H1 (cell line): ENCODE results near the gene LRRC61. TPM values are rescaled to one million over a fixed set of nuclear protein-coding genes. Genes with fewer than 3 reads are reported as not detected.

Experiments
- CTCF ChIA-PET: fragments of 300-600 bp; sonication (Branson Sonifier 250); formaldehyde crosslinking; loops from one replicate; lab custom pipeline; 2021; ENCODE audit not compliant: partially characterized antibody; lab: Charles Lee
- POLR2A ChIA-PET: fragments of 300-600 bp; sonication (Branson Sonifier 250); formaldehyde crosslinking; loops from one replicate; lab custom pipeline; 2021; ENCODE audit warnings: inconsistent platforms; ENCODE audit not compliant: partially characterized antibody; lab: Charles Lee
- DNase-seq, 2 experiments: peaks; one replicate each; pipeline versions ENCODE4 v3.0.0 to v3.0.0-alpha.2; 2010 to 2022; ENCODE audit warnings: low spot score in 2 of 2, low read depth in 1 of 2, mixed read lengths in 1 of 2
- FAIRE-seq: peaks from 2 replicates; lab custom pipeline; 2011; peaks lifted over from hg19 to GRCh38; lab: Jason Lieb, UNC
- H2AFZ ChIP-seq: 2 replicates; pipeline ENCODE4 v1.8.1; 2012; ENCODE audit warnings: low read length, inconsistent platforms
- H2AK5ac ChIP-seq: 2 replicates; pipeline ENCODE4 v1.6.1; 2013; ENCODE audit warnings: low read depth, low read length
- H2BK120ac ChIP-seq: replicated peaks from 2 replicates; pipeline ENCODE3; 2013; ENCODE audit warnings: low read depth, low read length, inconsistent platforms
- H2BK12ac ChIP-seq: 2 replicates; pipeline ENCODE4 v1.6.1; 2013; ENCODE audit warnings: low read depth, low read length
- H2BK15ac ChIP-seq: 2 replicates; pipeline ENCODE4 v1.6.1; 2013; ENCODE audit warnings: low read length
- H2BK20ac ChIP-seq: 2 replicates; pipeline ENCODE4 v1.6.1; 2013; ENCODE audit warnings: low read length
- H2BK5ac ChIP-seq: 2 replicates; pipeline ENCODE4 v1.6.1; 2013; ENCODE audit warnings: low read depth, low read length
- H3K14ac ChIP-seq: 2 replicates; pipeline ENCODE4 v1.6.1; 2013; ENCODE audit warnings: inconsistent platforms; ENCODE audit not compliant: insufficient read length
- H3K18ac ChIP-seq: 2 replicates; pipeline ENCODE4 v1.6.1; 2013; ENCODE audit warnings: low read length; ENCODE audit errors: extremely low read depth
- H3K23ac ChIP-seq: 2 replicates; pipeline ENCODE4 v1.6.1; 2013; ENCODE audit warnings: inconsistent platforms; ENCODE audit not compliant: insufficient read length
- H3K23me2 ChIP-seq: 2 replicates; pipeline ENCODE4 v1.6.1; 2013; ENCODE audit warnings: low read depth, low read length
- H3K27ac ChIP-seq: 2 replicates; pipeline ENCODE4 v1.6.1; 2011; ENCODE audit warnings: low read depth, low read length, inconsistent platforms
- H3K27me3 ChIP-seq, 4 experiments: replicated peaks in 1 of 4; 1 replicate in 1 of 4; 2 replicates in 3 of 4; pipeline versions ENCODE4 v1.6.1 to v1.8.1; 2011 to 2013; ENCODE audit warnings: low read length in 3 of 4, mild to moderate bottlenecking in 3 of 4, inconsistent platforms in 2 of 4, mixed read lengths in 2 of 4, moderate library complexity in 1 of 4; ENCODE audit not compliant: control insufficient read depth in 3 of 4, insufficient read depth in 3 of 4; ENCODE audit errors: extremely low read depth in 1 of 4
- H3K36me3 ChIP-seq, 4 experiments: 2 replicates each; pipeline versions ENCODE4 v1.6.1 to v1.8.1; 2011 to 2013; ENCODE audit warnings: mild to moderate bottlenecking in 4 of 4, low read length in 3 of 4, moderate library complexity in 2 of 4, control low read depth in 1 of 4, inconsistent platforms in 1 of 4; ENCODE audit not compliant: insufficient read depth in 4 of 4, control insufficient read depth in 2 of 4
- H3K4ac ChIP-seq: replicated peaks from 2 replicates; pipeline ENCODE3; 2013; ENCODE audit warnings: low read length, low read depth, mixed read lengths, inconsistent platforms; ENCODE audit not compliant: insufficient read length
- H3K4me1 ChIP-seq, 4 experiments: replicated peaks in 1 of 4; 1 replicate in 1 of 4; 2 replicates in 3 of 4; pipeline versions ENCODE4 v1.6.1 to v1.8.1; 2011 to 2013; ENCODE audit warnings: low read length in 3 of 4, inconsistent platforms in 2 of 4, mixed read lengths in 1 of 4; ENCODE audit not compliant: insufficient read depth in 4 of 4, control insufficient read depth in 3 of 4
- H3K4me2 ChIP-seq, 2 experiments: 2 replicates each; pipeline versions ENCODE4 v1.6.1 to v1.8.1; 2011 to 2013; ENCODE audit warnings: low read depth in 2 of 2, low read length in 2 of 2, control low read depth in 1 of 2, inconsistent platforms in 1 of 2, mild to moderate bottlenecking in 1 of 2; ENCODE audit not compliant: insufficient read depth in 1 of 2
- H3K4me3 ChIP-seq, 4 experiments: fragments of 200-600, 300-600 bp in 1 of 4; sonication (generic), shearing (Covaris generic), sonication (Bioruptor Twin) in 1 of 4; 2 replicates each; pipeline versions ENCODE4 v1.5.1 to v1.8.1; 2011 to 2016; ENCODE audit warnings: low read length in 4 of 4, low read depth in 3 of 4, control low read depth in 2 of 4, inconsistent platforms in 2 of 4, mild to moderate bottlenecking in 2 of 4, mixed read lengths in 1 of 4, moderate library complexity in 1 of 4; ENCODE audit not compliant: insufficient read depth in 2 of 4; ENCODE audit errors: extremely low read depth in 1 of 4
- H3K56ac ChIP-seq: replicated peaks from 2 replicates; pipeline ENCODE3; 2013; ENCODE audit warnings: low read depth, mild to moderate bottlenecking, mixed read lengths, low read length, inconsistent platforms; ENCODE audit not compliant: insufficient read length
- H3K79me1 ChIP-seq: 2 replicates; pipeline ENCODE4 v1.6.1; 2013; ENCODE audit warnings: low read depth, low read length, control low read depth
- H3K79me2 ChIP-seq, 2 experiments: 2 replicates each; pipeline versions ENCODE4 v1.6.1 to v1.8.1; 2012 to 2013; ENCODE audit warnings: low read length in 2 of 2, mild to moderate bottlenecking in 2 of 2, inconsistent platforms in 1 of 2; ENCODE audit not compliant: insufficient read depth in 2 of 2, control insufficient read depth in 1 of 2
- H3K9ac ChIP-seq, 4 experiments: replicated peaks in 1 of 4; 1 replicate in 1 of 4; 2 replicates in 3 of 4; pipeline versions ENCODE4 v1.6.1 to v1.8.1; 2011 to 2013; ENCODE audit warnings: low read depth in 3 of 4, low read length in 3 of 4, control low read depth in 2 of 4, mild to moderate bottlenecking in 2 of 4, moderate library complexity in 2 of 4, inconsistent platforms in 1 of 4; ENCODE audit errors: extremely low read depth in 1 of 4
- H3K9me3 ChIP-seq, 2 experiments: 2 replicates each; pipeline versions ENCODE4 v1.6.1 to v1.8.1; 2012 to 2013; ENCODE audit warnings: mild to moderate bottlenecking in 2 of 2, moderate library complexity in 2 of 2, control low read depth in 1 of 2, inconsistent platforms in 1 of 2, low read depth in 1 of 2, low read length in 1 of 2, mixed read lengths in 1 of 2; ENCODE audit not compliant: insufficient read depth in 2 of 2
- H4K20me1 ChIP-seq, 2 experiments: replicated peaks in 1 of 2; 2 replicates each; pipeline versions ENCODE3 to v1.8.1; 2011 to 2013; ENCODE audit warnings: inconsistent platforms in 2 of 2, low read length in 2 of 2, mild to moderate bottlenecking in 1 of 2; ENCODE audit not compliant: insufficient read depth in 2 of 2, control insufficient read depth in 1 of 2
- H4K5ac ChIP-seq: 2 replicates; pipeline ENCODE4 v1.6.1; 2013; ENCODE audit warnings: low read length, low read depth, mixed read lengths, inconsistent platforms; ENCODE audit not compliant: insufficient read length
- H4K8ac ChIP-seq: 2 replicates; pipeline ENCODE4 v1.8.0; 2013; ENCODE audit warnings: mild to moderate bottlenecking, moderate library complexity, low read length, inconsistent platforms; ENCODE audit not compliant: insufficient read depth; ENCODE audit errors: extremely low read depth
- H4K91ac ChIP-seq: replicated peaks from 2 replicates; pipeline ENCODE3; 2013; ENCODE audit warnings: low read length, mixed read lengths, inconsistent platforms; ENCODE audit not compliant: insufficient read length
- CHD1 ChIP-seq: IDR thresholded peaks from 2 replicates; pipeline ENCODE4 v1.6.1; 2012; ENCODE audit warnings: low read depth, low read length, improper control_type of control experiment
- CHD2 ChIP-seq: IDR thresholded peaks from 2 replicates; pipeline ENCODE4 v1.6.1; 2012; ENCODE audit warnings: low read length, improper control_type of control experiment
- EZH2 ChIP-seq: fragments of 200-600 bp; sonication (generic); IDR thresholded peaks from 2 replicates; pipeline ENCODE4 v1.7.1; 2012; ENCODE audit warnings: low read depth, mild to moderate bottlenecking, moderate library complexity, low read length, inconsistent platforms; ENCODE audit not compliant: severe bottlenecking
- PHF8 ChIP-seq: fragments of 200-600 bp; sonication (generic); conservative IDR thresholded peaks from 2 replicates; pipeline ENCODE4 v1.7.1; 2012; ENCODE audit warnings: low read depth, mild to moderate bottlenecking, inconsistent platforms, low read length, moderate library complexity
- POU5F1 ChIP-seq: IDR thresholded peaks from 2 replicates; pipeline ENCODE4 v1.6.1; 2011; ENCODE audit warnings: low read depth, mild to moderate bottlenecking, low read length, moderate library complexity
- RNF2 ChIP-seq: fragments of 200-900, 300-1000 bp; sonication (generic); IDR thresholded peaks from 2 replicates; pipeline ENCODE4 v1.7.1; 2016; ENCODE audit warnings: borderline replicate concordance, low read depth, mild to moderate bottlenecking, antibody characterized with exemption, low read length; ENCODE audit not compliant: poor library complexity, severe bottlenecking; ENCODE audit errors: missing control alignments
- SP2 ChIP-seq: IDR thresholded peaks from 2 replicates; pipeline ENCODE4 v1.6.1; 2012; ENCODE audit warnings: mild to moderate bottlenecking, low read length, inconsistent platforms
- TBP ChIP-seq: IDR thresholded peaks from 2 replicates; pipeline ENCODE4 v1.6.1; 2011; ENCODE audit warnings: low read depth, low read length, improper control_type of control experiment
- USF2 ChIP-seq: IDR thresholded peaks from 2 replicates; pipeline ENCODE4 v1.6.1; 2011; ENCODE audit warnings: low read length, improper control_type of control experiment
- WGBS, 2 experiments: shearing (Covaris generic) in 1 of 2; methylation state at CpG; one replicate each; pipeline versions ENCODE4 v1.1.6 to v1.1.7; 2013 to 2015; ENCODE audit warnings: low lambda C conversion rate in 2 of 2, mixed read lengths in 2 of 2, inconsistent platforms in 1 of 2, low coverage in 1 of 2, missing lambda C conversion rate in 1 of 2; ENCODE audit not compliant: insufficient replicate concordance in 2 of 2, insufficient coverage in 1 of 2, insufficient read length in 1 of 2; ENCODE audit errors: extremely low coverage in 1 of 2, missing lambda C conversion rate in 1 of 2; 5-methylcytosine and 5-hydroxymethylcytosine counted together
- polyA plus RNA-seq, 7 experiments: library from polyadenylated mRNA; depleted of rRNA in 3 of 7; stranded (reverse) in 5 of 7; unstranded in 2 of 7; fragments of >200 nt in 5 of 7; fragments of 200-250 nt in 2 of 7; gene quantifications; 1 replicate in 5 of 7; 2 replicates in 1 of 7; 4 replicates in 1 of 7; pipeline versions ENCODE4 v1.2.1 to v1.2.3, GENCODE V29; 2011 to 2013; ENCODE audit warnings: missing spikeins in 2 of 7, mixed read lengths in 2 of 7
- total RNA-seq: library from RNA; stranded (reverse); fragmentation: NEBNext Ultra II Directional; extraction: Animal tissue kit (Norgen Biotek cat#: 25700); gene quantifications from 2 replicates; pipeline ENCODE4 v1.2.1, GENCODE V29; 2021

The LRRC61 gene
- total and polyA plus RNA-seq, 2 of the 8 experiments (the other 6 are each of a cell fraction or from before 2014, with no cell fraction given), result 0.73 to 44.8 TPM

DNA sequence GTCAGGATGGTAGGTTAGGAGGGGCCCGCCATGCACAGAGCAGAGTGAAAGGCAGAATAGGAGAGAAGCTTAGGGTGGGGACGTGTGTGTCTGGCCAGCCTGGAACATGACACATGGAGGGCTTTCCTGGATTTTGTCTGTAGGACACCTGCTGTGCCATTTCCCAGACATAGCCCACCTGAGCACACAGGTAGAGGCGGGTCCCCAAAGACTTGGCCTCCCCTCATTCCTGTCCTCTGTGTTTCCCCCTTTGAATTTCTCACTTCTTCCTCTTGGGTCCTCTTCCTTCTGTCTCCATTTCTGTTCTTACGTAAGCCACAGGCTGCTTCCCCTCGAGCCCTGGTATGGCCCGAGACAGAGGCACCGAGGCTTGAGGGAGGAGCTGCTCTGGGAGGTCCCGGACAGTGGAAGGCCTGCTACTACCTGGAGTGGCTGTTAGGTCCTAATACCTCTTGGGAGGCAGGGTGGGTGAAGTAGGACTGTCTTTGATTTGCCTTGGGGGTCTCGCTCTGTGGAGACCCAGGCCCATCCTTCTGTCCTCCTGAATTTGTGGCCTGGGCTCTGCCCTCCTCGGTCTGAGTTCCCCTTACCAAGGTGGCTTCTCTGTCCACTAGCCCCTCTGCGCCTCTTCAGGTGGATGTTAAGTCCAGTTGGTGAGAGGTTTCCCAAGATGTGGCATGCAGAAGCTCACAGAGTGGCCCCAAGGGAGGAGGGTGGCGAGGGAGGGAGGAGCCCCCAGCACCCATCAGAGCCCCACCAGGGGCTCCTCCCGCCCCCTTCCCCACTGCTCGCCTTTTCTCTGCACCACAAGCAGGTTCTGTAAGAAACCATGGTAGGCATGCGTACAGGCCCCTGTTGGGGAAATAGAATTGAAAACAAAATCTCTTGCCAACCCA, 61.5 kb downstream of the LRRC61 start:
- peaks cover 29 to 58% (median 47%) of the 10 kb centered on the region in 4 experiments for H3K4me1 ChIP-seq
- no peak overlapping the region; the same call in 1 of the 2 replicates for H4K8ac ChIP-seq
- H3K56ac ChIP-seq, result peak overlapping the region; percentile 7
- POLR2A ChIA-PET, result interaction anchor here (0.6 to 9.0 kb wide), 13 partner anchors 7 to 161 kb away, joined by 3 to 170 read pairs (median 6); partner anchors contain the start of genes ACTR3C, LRRC61 and REPIN1
- no peaks in the 10 kb centered on the region for H3K9me3 ChIP-seq
- no peak overlapping the region for H2AFZ ChIP-seq
- peak overlapping the region; percentile 61 to 94 for H3K4me2 ChIP-seq
- peaks cover 18% of the 10 kb centered on the region for H3K79me1 ChIP-seq
- peak overlapping the region; percentile 19 for H4K5ac ChIP-seq
- peak overlapping the region; percentile 95 for H2BK15ac ChIP-seq
- no peak overlapping the region for H3K14ac ChIP-seq
- H2BK12ac ChIP-seq, result peak overlapping the region; percentile 5
- H4K91ac ChIP-seq, result peak overlapping the region; percentile 37
- H3K23ac ChIP-seq, result no peak overlapping the region
- peaks cover 0 to 78% of the 10 kb centered on the region in 2 experiments for H3K79me2 ChIP-seq
- H3K18ac ChIP-seq, result peak overlapping the region; percentile 91
- peak overlapping the region; percentile 11 for H2BK120ac ChIP-seq
- peak overlapping the region in 2 of 4 experiments; percentile 44 to 48; a peak in 2 of 7 replicates for H3K9ac ChIP-seq
- H3K23me2 ChIP-seq, result peaks cover 7% of the 10 kb centered on the region
- CTCF ChIA-PET, result interaction anchor here (0.7 to 4.2 kb wide), 17 partner anchors 9 to 578 kb away, joined by 3 to 31 read pairs (median 5); partner anchors contain the start of gene REPIN1
- no peaks in the 10 kb centered on the region for H4K20me1 ChIP-seq
- peaks cover 0 to 32% (median 0%) of the 10 kb centered on the region in 4 experiments; a peak in 3 of 8 replicates for H3K36me3 ChIP-seq
- peak overlapping the region; percentile 97 for H2BK20ac ChIP-seq
- FAIRE-seq, result no peak
- 73% methylated on average over 15 of the region's 15 CpGs; no CpG with 5 or more reads in 1 of the 2 experiments for WGBS, 2 experiments
- H3K27ac ChIP-seq, result peak overlapping the region; percentile 83
- H3K27me3 ChIP-seq, result no peaks in the 10 kb centered on the region
- H3K4me3 ChIP-seq, result peak overlapping the region in 3 of 4 experiments; percentile 17 to 43 (median 36); a peak in 5 of 8 replicates
- peak overlapping the region; percentile 92 for H2BK5ac ChIP-seq
- no peak for DNase-seq
- peak overlapping the region; percentile 29; the same call in 1 of the 2 replicates for H2AK5ac ChIP-seq
- H3K4ac ChIP-seq, result no peak overlapping the region
- TF ChIP-seq POU5F1, result no peak
- no peak for TF ChIP-seq EZH2
- no peak for TF ChIP-seq SP2
- no peak for TF ChIP-seq CHD2
- no peak for TF ChIP-seq PHF8
- TF ChIP-seq TBP, result no peak
- TF ChIP-seq RNF2, result no peak
- no peak for TF ChIP-seq CHD1
- no peak for TF ChIP-seq USF2
